ENCODE data around the gene PCCA. TPM values are rescaled to one million over a fixed set of nuclear protein-coding genes. Genes with fewer than 3 reads are reported as not detected.

Gene PCCA
- polyA plus RNA-seq, 2 of the 4 experiments (the other 2 are of a cell fraction), result 13.2 to 13.7 TPM

DNA sequence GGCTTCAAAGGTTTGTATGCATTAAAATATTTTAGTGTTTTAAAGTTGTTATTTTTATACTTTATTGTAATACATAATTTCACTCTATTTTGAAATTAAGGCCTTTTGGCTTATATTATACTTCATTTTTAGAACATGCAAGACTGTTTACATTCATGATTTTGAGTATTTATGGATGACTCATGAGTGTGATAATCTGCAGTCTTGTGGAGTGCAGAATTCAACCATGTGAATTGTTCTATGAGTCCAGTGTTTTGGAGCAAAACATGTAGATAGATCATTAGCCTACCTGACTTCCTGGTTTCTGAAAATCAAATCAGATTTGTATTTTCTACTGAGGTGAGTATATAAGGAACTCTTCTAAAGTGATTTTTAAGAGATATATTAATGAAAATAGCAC, 241.8 kb downstream of the PCCA start (continued):
- TF ChIP-seq, protein P1, sequence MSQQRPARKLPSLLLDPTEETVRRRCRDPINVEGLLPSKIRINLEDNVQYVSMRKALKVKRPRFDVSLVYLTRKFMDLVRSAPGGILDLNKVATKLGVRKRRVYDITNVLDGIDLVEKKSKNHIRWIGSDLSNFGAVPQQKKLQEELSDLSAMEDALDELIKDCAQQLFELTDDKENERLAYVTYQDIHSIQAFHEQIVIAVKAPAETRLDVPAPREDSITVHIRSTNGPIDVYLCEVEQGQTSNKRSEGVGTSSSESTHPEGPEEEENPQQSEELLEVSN (IDR thresholded peaks at IDR 0.05; ENCODE audit: borderline replicate concordance, low read depth), result no peak
- no peak for TF ChIP-seq ATOH8 (CRISPR knock-in tag; IDR thresholded peaks at IDR 0.05; ENCODE audit: low read depth)
- no peak for TF ChIP-seq HOXA7 (CRISPR knock-in tag; IDR thresholded peaks at IDR 0.05)

DNA sequence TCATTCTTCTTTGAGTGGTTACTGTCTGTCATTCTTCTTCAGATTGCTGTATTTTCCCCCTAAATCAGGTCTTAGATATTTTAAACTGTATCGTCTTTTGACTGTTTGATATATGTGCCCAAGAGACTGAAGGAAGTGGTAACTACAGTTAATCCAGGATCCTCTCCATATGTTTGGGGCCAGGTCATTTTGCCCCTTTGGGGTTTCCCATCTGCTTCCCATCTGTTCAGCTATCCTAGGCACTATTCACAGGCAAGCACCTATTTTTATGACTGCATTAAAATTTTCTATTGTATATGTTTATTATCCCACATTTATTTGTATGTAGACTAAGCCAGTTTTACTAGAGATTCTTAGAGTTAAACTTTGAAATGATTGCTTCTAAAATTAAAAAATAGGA, 244.2 kb downstream of the PCCA start:
- H3K4me3 ChIP-seq, result no peak overlapping the region
- no peak for FAIRE-seq

GRCh38 chr13:100334214-100334613, 245.3 kb downstream of the PCCA start:
- no peak overlapping the region for H3K4me2 ChIP-seq
- H3K27ac ChIP-seq, result no peak overlapping the region
- ATAC-seq (no peak), FAIRE-seq (no peak), DNase-seq (ENCODE audit: low read depth in 1 of 2, low spot score in 1 of 2) (no peak)
- H3K4me1 ChIP-seq, result no peaks in the 10 kb centered on the region
- peaks cover 5% of the 10 kb centered on the region; the same call in 1 of the 3 replicates for H3K9me3 ChIP-seq
- 82% methylated on average over 1 of the region's 1 CpG for WGBS (ENCODE audit: missing lambda C conversion rate)
- ChIA-PET CTCF (no interaction called here), POLR2A (no interaction called here)
- no peak overlapping the region for H3K4me3 ChIP-seq
- no peak for TF ChIP-seq CBX2 (IDR thresholded peaks at IDR 0.05; ENCODE audit: borderline replicate concordance, low read depth)
- TF ChIP-seq, protein P2, sequence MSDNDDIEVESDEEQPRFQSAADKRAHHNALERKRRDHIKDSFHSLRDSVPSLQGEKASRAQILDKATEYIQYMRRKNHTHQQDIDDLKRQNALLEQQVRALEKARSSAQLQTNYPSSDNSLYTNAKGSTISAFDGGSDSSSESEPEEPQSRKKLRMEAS (IDR thresholded peaks at IDR 0.05), result no peak
- no peak for TF ChIP-seq NFE2L2 (conservative IDR thresholded peaks at IDR 0.05; ENCODE audit: low read length)
- no peak for TF ChIP-seq ZSCAN20 (CRISPR knock-in tag; IDR thresholded peaks at IDR 0.05)
- TF ChIP-seq RCOR1 (IDR thresholded peaks at IDR 0.05; ENCODE audit: low read depth, low read length), result no peak
- no peak for TF ChIP-seq USF2 (IDR thresholded peaks at IDR 0.05)
- TF ChIP-seq HOXB5 (CRISPR knock-in tag; IDR thresholded peaks at IDR 0.05), result no peak
- TF ChIP-seq HDAC2 (IDR thresholded peaks at IDR 0.05), result no peak
- no peak for TF ChIP-seq SREBF2 (IDR thresholded peaks at IDR 0.05)
- no peak for TF ChIP-seq KDM5A (IDR thresholded peaks at IDR 0.05)
- TF ChIP-seq MAZ (IDR thresholded peaks at IDR 0.05; ENCODE audit: borderline replicate concordance, low read depth, low read length), result no peak
- TF ChIP-seq, protein P3, sequence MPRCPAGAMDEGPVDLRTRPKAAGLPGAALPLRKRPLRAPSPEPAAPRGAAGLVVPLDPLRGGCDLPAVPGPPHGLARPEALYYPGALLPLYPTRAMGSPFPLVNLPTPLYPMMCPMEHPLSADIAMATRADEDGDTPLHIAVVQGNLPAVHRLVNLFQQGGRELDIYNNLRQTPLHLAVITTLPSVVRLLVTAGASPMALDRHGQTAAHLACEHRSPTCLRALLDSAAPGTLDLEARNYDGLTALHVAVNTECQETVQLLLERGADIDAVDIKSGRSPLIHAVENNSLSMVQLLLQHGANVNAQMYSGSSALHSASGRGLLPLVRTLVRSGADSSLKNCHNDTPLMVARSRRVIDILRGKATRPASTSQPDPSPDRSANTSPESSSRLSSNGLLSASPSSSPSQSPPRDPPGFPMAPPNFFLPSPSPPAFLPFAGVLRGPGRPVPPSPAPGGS (IDR thresholded peaks at IDR 0.05), result no peak
- TF ChIP-seq EP300 (IDR thresholded peaks at IDR 0.05), result no peak
- TF ChIP-seq CBX8 (IDR thresholded peaks at IDR 0.05), result no peak

More for the DNA sequence above, 244.2 kb downstream of the PCCA start:
- Histone ChIP-seq H3K4me2 (no peak overlapping the region), H3K27ac (no peak overlapping the region), H3K4me1 (no peaks in the 10 kb centered on the region), H3K9me3 (peaks cover 5% of the 10 kb centered on the region; the same call in 1 of the 3 replicates)
- 95% methylated on average over 1 of the region's 1 CpG for WGBS (ENCODE audit: missing lambda C conversion rate)
- DNase-seq (ENCODE audit: low read depth in 1 of 2, low spot score in 1 of 2) (no peak), ATAC-seq (no peak)
- ChIA-PET POLR2A (no interaction called here), CTCF (no interaction called here)
- TF ChIP-seq EP300 (IDR thresholded peaks at IDR 0.05) (no peak), USF2 (IDR thresholded peaks at IDR 0.05) (no peak), EHF (CRISPR knock-in tag; IDR thresholded peaks at IDR 0.05) (no peak), HEYL (CRISPR knock-in tag; IDR thresholded peaks at IDR 0.05) (no peak), NR3C1 (IDR thresholded peaks at IDR 0.05) (no peak), BHLHE40 (IDR thresholded peaks at IDR 0.05; ENCODE audit: low read depth, low read length) (no peak), HOXB5 (CRISPR knock-in tag; IDR thresholded peaks at IDR 0.05) (no peak), ZSCAN20 (CRISPR knock-in tag; IDR thresholded peaks at IDR 0.05) (no peak), CBX2 (IDR thresholded peaks at IDR 0.05; ENCODE audit: borderline replicate concordance, low read depth) (no peak), TP53 (CRISPR knock-in tag; IDR thresholded peaks at IDR 0.05) (no peak), ZC3H11A (IDR thresholded peaks at IDR 0.05) (no peak), HOXA7 (CRISPR knock-in tag; IDR thresholded peaks at IDR 0.05) (no peak), NPAS2 (CRISPR knock-in tag; IDR thresholded peaks at IDR 0.05; ENCODE audit: borderline replicate concordance) (no peak), ATOH8 (CRISPR knock-in tag; IDR thresholded peaks at IDR 0.05; ENCODE audit: low read depth) (no peak), HDAC2 (IDR thresholded peaks at IDR 0.05) (no peak)
- TF ChIP-seq, protein P4, sequence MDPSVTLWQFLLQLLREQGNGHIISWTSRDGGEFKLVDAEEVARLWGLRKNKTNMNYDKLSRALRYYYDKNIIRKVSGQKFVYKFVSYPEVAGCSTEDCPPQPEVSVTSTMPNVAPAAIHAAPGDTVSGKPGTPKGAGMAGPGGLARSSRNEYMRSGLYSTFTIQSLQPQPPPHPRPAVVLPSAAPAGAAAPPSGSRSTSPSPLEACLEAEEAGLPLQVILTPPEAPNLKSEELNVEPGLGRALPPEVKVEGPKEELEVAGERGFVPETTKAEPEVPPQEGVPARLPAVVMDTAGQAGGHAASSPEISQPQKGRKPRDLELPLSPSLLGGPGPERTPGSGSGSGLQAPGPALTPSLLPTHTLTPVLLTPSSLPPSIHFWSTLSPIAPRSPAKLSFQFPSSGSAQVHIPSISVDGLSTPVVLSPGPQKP (IDR thresholded peaks at IDR 0.05; ENCODE audit: low read depth, low read length), result no peak
- TF ChIP-seq, protein P5, sequence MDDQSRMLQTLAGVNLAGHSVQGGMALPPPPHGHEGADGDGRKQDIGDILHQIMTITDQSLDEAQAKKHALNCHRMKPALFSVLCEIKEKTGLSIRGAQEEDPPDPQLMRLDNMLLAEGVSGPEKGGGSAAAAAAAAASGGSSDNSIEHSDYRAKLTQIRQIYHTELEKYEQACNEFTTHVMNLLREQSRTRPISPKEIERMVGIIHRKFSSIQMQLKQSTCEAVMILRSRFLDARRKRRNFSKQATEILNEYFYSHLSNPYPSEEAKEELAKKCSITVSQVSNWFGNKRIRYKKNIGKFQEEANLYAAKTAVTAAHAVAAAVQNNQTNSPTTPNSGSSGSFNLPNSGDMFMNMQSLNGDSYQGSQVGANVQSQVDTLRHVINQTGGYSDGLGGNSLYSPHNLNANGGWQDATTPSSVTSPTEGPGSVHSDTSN (IDR thresholded peaks at IDR 0.05), result no peak
- TF ChIP-seq, protein P2 (IDR thresholded peaks at IDR 0.05), result no peak

Measured in A549 (cell line).